SK-N-SH (cell line): ENCODE measurements around the gene GPSM3. TPM values are rescaled to one million over a fixed set of nuclear protein-coding genes. Genes with fewer than 3 reads are reported as not detected.
A peak's percentile ranks its signal among the peaks of the same experiment; 100 is the strongest.

ENCODE experiments used
- CTCF ChIA-PET: fragments of 300-600, 350-600 bp; formaldehyde crosslinking; extraction: SDS; loops from one replicate; lab custom pipeline; 2021; lab: Yijun Ruan, JAX
- POLR2A ChIA-PET: fragments of 350-600 bp; sonication (Branson Sonifier 250); formaldehyde crosslinking; extraction: SDS; loops from one replicate; lab custom pipeline; 2020; ENCODE audit warnings: antibody characterized with exemption, inconsistent platforms; lab: Yijun Ruan, JAX
- DNase-seq: peaks from one replicate; pipeline ENCODE4 v3.0.0; 2012
- H2AFZ ChIP-seq: fragments of 200-600 bp; sonication (generic); 2 replicates; pipeline ENCODE4 v1.8.1; 2016; ENCODE audit warnings: antibody characterized with exemption, mild to moderate bottlenecking, low read depth
- H3F3A ChIP-seq: fragments of 200-600 bp; sonication (generic); replicated peaks from 2 replicates; pipeline ENCODE3; 2016; ENCODE audit warnings: antibody characterized with exemption, mild to moderate bottlenecking; ENCODE audit not compliant: insufficient read depth
- H3K27ac ChIP-seq, 2 experiments: fragments of 200-500 bp in 1 of 2; fragments of 200-600 bp in 1 of 2; sonication (Bioruptor generic) in 1 of 2; sonication (generic), shearing (Covaris generic) in 1 of 2; 2 replicates each; pipeline versions ENCODE4 v1.5.1 to v1.6.1; 2014 to 2016; ENCODE audit warnings: low read depth in 2 of 2, inconsistent platforms in 1 of 2, low read length in 1 of 2, mild to moderate bottlenecking in 1 of 2, mixed read lengths in 1 of 2
- H3K27me3 ChIP-seq: fragments of 200-600 bp; sonication (generic), shearing (Covaris generic); 2 replicates; pipeline ENCODE4 v1.6.1; 2016; ENCODE audit warnings: mixed run types; ENCODE audit not compliant: insufficient read depth
- H3K36me3 ChIP-seq, 2 experiments: fragments of 200-500 bp in 1 of 2; fragments of 200-600 bp in 1 of 2; sonication (Bioruptor generic) in 1 of 2; sonication (generic) in 1 of 2; replicated peaks in 1 of 2; 2 replicates each; pipeline versions ENCODE3 to v1.5.1; 2014 to 2016; ENCODE audit warnings: low read length in 1 of 2, mild to moderate bottlenecking in 1 of 2; ENCODE audit not compliant: insufficient read depth in 2 of 2, control insufficient read depth in 1 of 2
- H3K4me1 ChIP-seq, 2 experiments: fragments of 200-500 bp in 1 of 2; fragments of 200-600 bp in 1 of 2; sonication (Bioruptor generic) in 1 of 2; sonication (generic), shearing (Covaris generic) in 1 of 2; 2 replicates each; pipeline versions ENCODE4 v1.5.1 to v1.6.1; 2014 to 2016; ENCODE audit warnings: low read depth in 1 of 2, low read length in 1 of 2, mixed run types in 1 of 2; ENCODE audit not compliant: insufficient read depth in 2 of 2, control insufficient read depth in 1 of 2
- H3K4me2 ChIP-seq: fragments of 200-600 bp; sonication (generic), shearing (Covaris generic); 2 replicates; pipeline ENCODE4 v1.6.1; 2017; ENCODE audit warnings: mixed run types
- H3K4me3 ChIP-seq, 2 experiments: fragments of 200-500 bp in 1 of 2; fragments of 200-600 bp in 1 of 2; sonication (Bioruptor generic) in 1 of 2; sonication (generic), shearing (Covaris generic) in 1 of 2; 2 replicates each; pipeline versions ENCODE4 v1.5.1 to v1.8.1; 2014 to 2016; ENCODE audit warnings: low read depth in 2 of 2, inconsistent platforms in 1 of 2, low read length in 1 of 2, mild to moderate bottlenecking in 1 of 2, mixed read lengths in 1 of 2, moderate library complexity in 1 of 2
- H3K79me2 ChIP-seq: fragments of 200-600 bp; sonication (generic); 2 replicates; pipeline ENCODE4 v1.8.1; 2017; ENCODE audit warnings: mild to moderate bottlenecking; ENCODE audit not compliant: insufficient read depth
- H3K9ac ChIP-seq: fragments of 200-600 bp; sonication (generic); 2 replicates; pipeline ENCODE4 v1.6.1; 2017; ENCODE audit warnings: mixed run types
- H3K9me2 ChIP-seq: fragments of 200-600 bp; sonication (generic); 2 replicates; pipeline ENCODE4 v1.6.1; 2017; ENCODE audit warnings: mixed run types
- H3K9me3 ChIP-seq: fragments of 200-600 bp; sonication (generic); 2 replicates; pipeline ENCODE4 v1.6.1; 2017; ENCODE audit warnings: mixed run types, mild to moderate bottlenecking, moderate library complexity
- H4K20me1 ChIP-seq: fragments of 200-600 bp; sonication (generic); 2 replicates; pipeline ENCODE4 v1.6.1; 2017; ENCODE audit warnings: mild to moderate bottlenecking, mixed run types; ENCODE audit not compliant: insufficient read depth
- CHD2 ChIP-seq: fragments of 150-350 bp; IDR thresholded peaks from 2 replicates; pipeline ENCODE4 v1.6.1; 2018; ENCODE audit warnings: low read length; ENCODE audit not compliant: partially characterized antibody
- ELF1 ChIP-seq: IDR thresholded peaks from 2 replicates; pipeline ENCODE4 v1.4.0; 2012
- EP300 ChIP-seq, 2 experiments: IDR thresholded peaks; 2 replicates each; pipeline versions ENCODE4 v1.4.0 to v1.6.1; 2012; ENCODE audit warnings: borderline replicate concordance in 1 of 2, low read depth in 1 of 2, low read length in 1 of 2
- FOSL2 ChIP-seq: IDR thresholded peaks from 2 replicates; pipeline ENCODE4 v1.4.0; 2012; ENCODE audit warnings: low read depth, mild to moderate bottlenecking, moderate library complexity, borderline replicate concordance
- GABPA ChIP-seq: IDR thresholded peaks from 2 replicates; pipeline ENCODE4 v1.4.0; 2012; ENCODE audit warnings: low read depth, mild to moderate bottlenecking
- MAX ChIP-seq: IDR thresholded peaks from 2 replicates; pipeline ENCODE4 v1.4.0; 2012; ENCODE audit warnings: low read depth
- MXI1 ChIP-seq: IDR thresholded peaks from 2 replicates; pipeline ENCODE4 v1.6.1; 2012; ENCODE audit warnings: mild to moderate bottlenecking, low read depth, low read length, improper control_type of control experiment
- NRF1 ChIP-seq: IDR thresholded peaks from 2 replicates; pipeline ENCODE4 v1.6.1; 2012; ENCODE audit warnings: low read depth, mild to moderate bottlenecking, low read length
- PBX3 ChIP-seq: IDR thresholded peaks from 2 replicates; pipeline ENCODE4; 2012
- POLR2AphosphoS5 ChIP-seq: IDR thresholded peaks from 2 replicates; pipeline ENCODE4 v1.6.1; 2012; ENCODE audit warnings: low read depth, low read length
- SIN3A ChIP-seq: IDR thresholded peaks from 2 replicates; pipeline ENCODE4 v1.6.1; 2012; ENCODE audit warnings: low read depth, mild to moderate bottlenecking, low read length, moderate library complexity, borderline replicate concordance
- TEAD4 ChIP-seq: IDR thresholded peaks from 2 replicates; pipeline ENCODE4 v1.4.0; 2012; ENCODE audit warnings: mild to moderate bottlenecking, borderline replicate concordance; ENCODE audit not compliant: insufficient read depth
- WGBS: methylation state at CpG from one replicate; pipeline ENCODE4 v1.1.6; 2017; ENCODE audit warnings: low lambda C conversion rate; 5-methylcytosine and 5-hydroxymethylcytosine counted together
- polyA plus RNA-seq, 3 experiments: library from polyadenylated mRNA; depleted of rRNA; stranded (reverse); fragments of >200 nt; gene quantifications; 2 replicates each; pipeline ENCODE4 v1.2.3, GENCODE V29; 2012
- TF ChIP-seq, protein P1 (sequence below): fragments of 200-600 bp; sonication (generic); IDR thresholded peaks from 2 replicates; pipeline ENCODE4 v1.6.1; 2017; ENCODE audit warnings: antibody characterized with exemption, mild to moderate bottlenecking, moderate library complexity
- TF ChIP-seq, protein P2 (sequence below): IDR thresholded peaks from 2 replicates; pipeline ENCODE4 v1.4.0; 2012; ENCODE audit warnings: low read depth, borderline replicate concordance

The GPSM3 gene
- polyA plus RNA-seq, 1 of the 3 experiments (the other 2 are of a cell fraction): 1.5 TPM

DNA sequence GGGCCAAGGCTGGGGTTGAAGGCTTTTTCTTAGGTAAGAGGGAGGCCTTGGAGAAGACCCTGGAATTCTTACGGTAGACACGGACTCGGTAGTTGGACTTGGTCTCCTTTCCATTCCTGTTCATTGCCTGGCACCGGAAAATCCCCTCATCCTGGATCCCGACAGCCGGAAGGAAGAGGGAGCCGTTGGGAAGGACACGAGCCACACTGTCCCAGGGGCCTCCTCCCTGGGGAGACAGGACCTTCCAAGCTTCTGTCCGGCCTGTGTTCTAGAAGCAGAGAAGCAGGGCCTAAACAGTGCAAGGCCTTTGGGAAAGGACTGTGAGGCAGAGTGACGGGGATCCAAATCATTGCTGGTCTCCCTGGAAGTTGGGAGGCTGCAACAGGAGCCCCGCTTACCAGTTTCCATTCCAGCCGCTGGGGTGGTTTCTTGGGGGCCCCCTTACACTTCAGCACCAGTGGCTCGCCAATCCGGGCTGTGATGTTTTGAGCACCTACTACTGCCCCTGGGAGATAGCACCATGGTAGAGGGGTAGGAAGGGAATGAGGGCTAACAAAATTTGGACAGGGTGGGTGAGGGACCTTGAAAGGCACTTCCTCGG, 8.9 kb downstream of the GPSM3 start:
- POLR2A ChIA-PET: no interaction called here
- H3K9me3 ChIP-seq: no peaks in the 10 kb centered on the region
- H4K20me1 ChIP-seq: no peaks in the 10 kb centered on the region
- no peaks in the 10 kb centered on the region for H3K27me3 ChIP-seq
- peaks cover 20% of the 10 kb centered on the region for H3K79me2 ChIP-seq
- WGBS: 97% methylated on average over 14 of the region's 15 CpGs
- TF ChIP-seq PBX3: no peak
- no peak for TF ChIP-seq GABPA
- TF ChIP-seq MAX: no peak
- no peak for TF ChIP-seq TEAD4
- no peak for TF ChIP-seq POLR2AphosphoS5
- no peak for TF ChIP-seq NRF1
- TF ChIP-seq, all 33 proteins: peak for 0
- peaks cover 17 to 43% of the 10 kb centered on the region in 2 experiments for H3K36me3 ChIP-seq
- DNase-seq: peak; percentile 7
- H3K4me1 ChIP-seq: peaks cover 4 to 15% of the 10 kb centered on the region in 2 experiments; a peak in 2 of 4 replicates
- H2AFZ ChIP-seq: no peak overlapping the region
- no peak overlapping the region for H3K4me2 ChIP-seq
- H3K9me2 ChIP-seq: no peaks in the 10 kb centered on the region
- no peak overlapping the region for H3K27ac ChIP-seq
- peaks cover 20% of the 10 kb centered on the region for H3F3A ChIP-seq
- H3K9ac ChIP-seq: no peak overlapping the region
- H3K4me3 ChIP-seq: no peak overlapping the region
- CTCF ChIA-PET: no interaction called here

DNA sequence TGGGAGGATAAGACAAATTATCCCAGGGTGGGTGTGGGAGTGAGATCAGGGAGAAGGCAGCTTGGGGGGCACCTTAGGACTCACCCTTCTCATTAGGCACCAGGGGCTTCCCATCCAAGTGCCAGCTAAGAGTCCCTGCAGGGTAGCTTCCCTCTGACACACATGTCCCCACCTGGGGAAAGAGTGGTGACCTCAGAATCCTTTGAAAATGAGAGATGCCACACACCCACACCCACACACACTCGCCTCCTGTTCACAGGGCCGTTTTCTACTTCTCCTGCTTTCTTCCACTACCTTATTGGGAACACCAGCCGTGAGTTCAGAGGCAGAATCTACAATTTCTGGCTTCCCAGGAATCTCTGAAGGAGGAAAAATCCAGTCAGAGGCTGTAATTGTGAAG, 9.4 kb downstream of the GPSM3 start:
- Histone ChIP-seq H3K4me3 (no peak overlapping the region), H4K20me1 (no peaks in the 10 kb centered on the region), H3K4me1 (peaks cover 4 to 12% of the 10 kb centered on the region in 2 experiments; a peak in 2 of 4 replicates), H3K9me2 (no peaks in the 10 kb centered on the region), H3K27me3 (no peaks in the 10 kb centered on the region), H3K27ac (no peak overlapping the region), H3F3A (peaks cover 20% of the 10 kb centered on the region), H3K79me2 (peaks cover 17% of the 10 kb centered on the region; the same call in 1 of the 2 replicates), H3K9me3 (no peaks in the 10 kb centered on the region), H2AFZ (no peak overlapping the region), H3K36me3 (peaks cover 17 to 43% of the 10 kb centered on the region in 2 experiments), H3K9ac (no peak overlapping the region), H3K4me2 (no peak overlapping the region)
- CTCF ChIA-PET: interaction anchor here (1.4 kb wide), 1 partner anchor 11 kb away, joined by 4 read pairs; no protein-coding TSS in a partner anchor
- POLR2A ChIA-PET: no interaction called here
- no peak for TF ChIP-seq EP300 (IDR thresholded peaks at IDR 0.05; ENCODE audit: borderline replicate concordance in 1 of 2, low read depth in 1 of 2, low read length in 1 of 2)
- TF ChIP-seq MXI1: no peak
- DNase-seq: no peak
- 94% methylated on average over 3 of the region's 3 CpGs for WGBS

GRCh38 chr6:32182555-32182981, 9.9 kb downstream of the GPSM3 start:
- no peak overlapping the region for H3K4me2 ChIP-seq
- peaks cover 20% of the 10 kb centered on the region for H3F3A ChIP-seq
- WGBS: 100% methylated on average over 1 of the region's 10 CpGs
- no peak overlapping the region for H3K27ac ChIP-seq
- no peak for DNase-seq
- peaks cover 4 to 12% of the 10 kb centered on the region in 2 experiments; a peak in 2 of 4 replicates for H3K4me1 ChIP-seq
- CTCF ChIA-PET: interaction anchor here (0.8 to 1.4 kb wide), 3 partner anchors 12 to 584 kb away, joined by 3 to 4 read pairs (median 4); no protein-coding TSS in a partner anchor
- H3K4me3 ChIP-seq: no peak overlapping the region
- H3K27me3 ChIP-seq: no peaks in the 10 kb centered on the region
- peaks cover 13% of the 10 kb centered on the region; the same call in 1 of the 2 replicates for H3K79me2 ChIP-seq
- peaks cover 15 to 41% of the 10 kb centered on the region in 2 experiments for H3K36me3 ChIP-seq
- no peak overlapping the region for H2AFZ ChIP-seq
- H3K9ac ChIP-seq: no peak overlapping the region
- POLR2A ChIA-PET: no interaction called here
- no peaks in the 10 kb centered on the region for H4K20me1 ChIP-seq
- no peaks in the 10 kb centered on the region for H3K9me2 ChIP-seq
- TF ChIP-seq MAX (no peak), POLR2AphosphoS5 (no peak), CHD2 (no peak), FOSL2 (no peak), GABPA (no peak), ELF1 (no peak), SIN3A (no peak)
- TF ChIP-seq, protein P1, sequence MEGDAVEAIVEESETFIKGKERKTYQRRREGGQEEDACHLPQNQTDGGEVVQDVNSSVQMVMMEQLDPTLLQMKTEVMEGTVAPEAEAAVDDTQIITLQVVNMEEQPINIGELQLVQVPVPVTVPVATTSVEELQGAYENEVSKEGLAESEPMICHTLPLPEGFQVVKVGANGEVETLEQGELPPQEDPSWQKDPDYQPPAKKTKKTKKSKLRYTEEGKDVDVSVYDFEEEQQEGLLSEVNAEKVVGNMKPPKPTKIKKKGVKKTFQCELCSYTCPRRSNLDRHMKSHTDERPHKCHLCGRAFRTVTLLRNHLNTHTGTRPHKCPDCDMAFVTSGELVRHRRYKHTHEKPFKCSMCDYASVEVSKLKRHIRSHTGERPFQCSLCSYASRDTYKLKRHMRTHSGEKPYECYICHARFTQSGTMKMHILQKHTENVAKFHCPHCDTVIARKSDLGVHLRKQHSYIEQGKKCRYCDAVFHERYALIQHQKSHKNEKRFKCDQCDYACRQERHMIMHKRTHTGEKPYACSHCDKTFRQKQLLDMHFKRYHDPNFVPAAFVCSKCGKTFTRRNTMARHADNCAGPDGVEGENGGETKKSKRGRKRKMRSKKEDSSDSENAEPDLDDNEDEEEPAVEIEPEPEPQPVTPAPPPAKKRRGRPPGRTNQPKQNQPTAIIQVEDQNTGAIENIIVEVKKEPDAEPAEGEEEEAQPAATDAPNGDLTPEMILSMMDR: no peak
- TF ChIP-seq, protein P2, sequence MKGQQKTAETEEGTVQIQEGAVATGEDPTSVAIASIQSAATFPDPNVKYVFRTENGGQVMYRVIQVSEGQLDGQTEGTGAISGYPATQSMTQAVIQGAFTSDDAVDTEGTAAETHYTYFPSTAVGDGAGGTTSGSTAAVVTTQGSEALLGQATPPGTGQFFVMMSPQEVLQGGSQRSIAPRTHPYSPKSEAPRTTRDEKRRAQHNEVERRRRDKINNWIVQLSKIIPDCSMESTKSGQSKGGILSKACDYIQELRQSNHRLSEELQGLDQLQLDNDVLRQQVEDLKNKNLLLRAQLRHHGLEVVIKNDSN: no peak
- no peaks in the 10 kb centered on the region for H3K9me3 ChIP-seq
